Neural progenitor cell (in vitro differentiated cells): ENCODE data around the gene S100A10. TPM values are rescaled to one million over a fixed set of nuclear protein-coding genes. Genes with fewer than 3 reads are reported as not detected.

ENCODE experiments used
- DNase-seq: peaks from one replicate; pipeline ENCODE4 v3.0.0-alpha.2; 2016; ENCODE audit warnings: low spot score
- H2AFZ ChIP-seq: fragments of 200-600 bp; sonication (generic); replicated peaks from 2 replicates; pipeline ENCODE4 v1.6.1; 2016; ENCODE audit warnings: antibody characterized with exemption
- H3F3A ChIP-seq: fragments of 200-600 bp; sonication (generic); 2 replicates; pipeline ENCODE4 v1.6.1; 2016; ENCODE audit warnings: antibody characterized with exemption, low read depth
- H3K27ac ChIP-seq: fragments of 200-600 bp; sonication (generic); 2 replicates; pipeline ENCODE4 v1.5.1; 2016; ENCODE audit warnings: mild to moderate bottlenecking
- H3K27me3 ChIP-seq: fragments of 200-600 bp; sonication (generic); 2 replicates; pipeline ENCODE4 v1.6.1; 2016; ENCODE audit warnings: mild to moderate bottlenecking, moderate library complexity
- H3K36me3 ChIP-seq: fragments of 200-600 bp; sonication (generic); 2 replicates; pipeline ENCODE4 v1.5.1; 2016
- H3K4me1 ChIP-seq: fragments of 200-600 bp; sonication (generic); 2 replicates; pipeline ENCODE4 v1.6.1; 2016; ENCODE audit warnings: mixed run types
- H3K4me2 ChIP-seq: fragments of 200-600 bp; sonication (generic); 2 replicates; pipeline ENCODE4 v1.6.1; 2016
- H3K4me3 ChIP-seq: fragments of 200-600 bp; sonication (generic); 2 replicates; pipeline ENCODE4 v1.5.1; 2016
- H3K79me2 ChIP-seq: fragments of 200-600 bp; sonication (generic); 2 replicates; pipeline ENCODE4 v1.6.1; 2016; ENCODE audit warnings: low read depth
- H3K9ac ChIP-seq: fragments of 200-600 bp; sonication (generic); 2 replicates; pipeline ENCODE4 v1.6.1; 2016
- H3K9me3 ChIP-seq: fragments of 200-600 bp; sonication (generic); 2 replicates; pipeline ENCODE4 v1.5.1; 2016; ENCODE audit warnings: low read depth
- H4K20me1 ChIP-seq: fragments of 200-600 bp; sonication (generic); 2 replicates; pipeline ENCODE4 v1.6.1; 2016; ENCODE audit warnings: low read depth
- H3K27ac Mint-ChIP-seq: 3 replicates; pipeline ENCODE4 v1.8.0; 2021; ENCODE audit warnings: mixed read lengths
- H3K27me3 Mint-ChIP-seq: 2 replicates; pipeline ENCODE4 v1.8.0; 2022; ENCODE audit warnings: low read depth, mild to moderate bottlenecking, inconsistent platforms, moderate library complexity, mixed read lengths; ENCODE audit not compliant: insufficient read depth
- H3K36me3 Mint-ChIP-seq: 3 replicates; pipeline ENCODE4 v1.8.0; 2021; ENCODE audit warnings: mixed read lengths
- H3K4me1 Mint-ChIP-seq: 3 replicates; pipeline ENCODE4 v1.8.0; 2021; ENCODE audit warnings: mixed read lengths
- H3K4me3 Mint-ChIP-seq: 3 replicates; pipeline ENCODE4 v1.8.0; 2021; ENCODE audit warnings: mild to moderate bottlenecking, moderate library complexity, mixed read lengths
- H3K9me3 Mint-ChIP-seq: 3 replicates; pipeline ENCODE4 v1.8.0; 2020; ENCODE audit warnings: mixed read lengths
- EZH2 ChIP-seq: fragments of 200-600 bp; sonication (generic); IDR thresholded peaks from 2 replicates; pipeline ENCODE4 v1.6.1; 2017; ENCODE audit warnings: antibody characterized with exemption, mild to moderate bottlenecking, moderate library complexity
- EZH2phosphoT487 ChIP-seq: fragments of 200-600 bp; sonication (generic); IDR thresholded peaks from 2 replicates; pipeline ENCODE4 v1.6.1; 2017; ENCODE audit warnings: antibody characterized with exemption
- total RNA-seq: library from RNA; depleted of rRNA; stranded (reverse); fragments of >200 nt; gene quantifications from 2 replicates; pipeline ENCODE4 v1.2.3, GENCODE V29; 2015; ENCODE audit warnings: low replicate concordance
- TF ChIP-seq, protein P1 (sequence below): fragments of 200-600 bp; sonication (generic); IDR thresholded peaks from 2 replicates; pipeline ENCODE4 v1.5.1; 2017; ENCODE audit warnings: antibody characterized with exemption, mild to moderate bottlenecking

S100A10 gene
- total RNA-seq, 1 donor from 2014 or later, result 0.54 TPM

DNA sequence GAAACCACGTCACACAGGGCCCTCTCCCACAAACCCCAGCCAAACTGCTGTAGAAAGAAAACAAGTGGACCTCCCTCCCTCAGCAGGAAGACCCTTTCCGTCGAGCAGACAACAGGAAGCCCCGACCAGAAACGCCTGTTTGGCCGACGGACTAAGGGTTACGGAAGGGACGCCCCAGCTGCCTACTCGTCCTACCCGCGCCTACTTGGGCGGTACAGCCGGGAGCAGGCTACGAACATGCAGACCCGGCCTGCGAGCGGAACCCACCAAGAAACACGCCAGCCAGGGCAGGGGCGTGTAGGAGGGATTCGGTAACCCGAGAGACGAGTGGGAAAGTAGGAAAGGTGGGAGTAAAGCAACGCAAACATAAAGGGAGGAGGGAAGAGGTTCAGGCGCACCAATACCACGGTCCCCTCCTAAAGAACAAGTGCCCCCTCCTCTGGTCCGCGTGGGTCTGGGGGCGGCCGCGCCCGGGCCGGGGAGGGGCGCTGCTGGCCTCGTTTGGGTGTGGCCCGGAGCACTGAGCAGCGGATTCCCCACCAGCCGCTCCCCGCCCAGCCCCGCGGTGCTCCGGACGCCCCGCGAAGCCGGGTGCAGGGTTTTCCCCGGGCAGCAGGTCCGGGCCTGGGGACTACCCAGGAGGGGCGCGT is 450 bp downstream of the S100A10 start:
- Mint-ChIP-seq H3K4me1 (peaks cover 26% of the 10 kb centered on the region), H3K36me3 (no peaks in the 10 kb centered on the region), H3K9me3 (no peaks in the 10 kb centered on the region), H3K4me3 (peak overlapping the region; percentile 85), H3K27me3 (peaks cover 42% of the 10 kb centered on the region), H3K27ac (no peak overlapping the region)
- peaks cover 38% of the 10 kb centered on the region for H4K20me1 ChIP-seq
- peak overlapping the region; percentile 89 for H3K4me2 ChIP-seq
- H2AFZ ChIP-seq, result peak overlapping the region; percentile 81
- H3K27me3 ChIP-seq, result peaks cover 96% of the 10 kb centered on the region
- peaks cover 38% of the 10 kb centered on the region for H3F3A ChIP-seq
- H3K4me3 ChIP-seq, result peak overlapping the region; percentile 59
- H3K9me3 ChIP-seq, result no peaks in the 10 kb centered on the region
- H3K27ac ChIP-seq, result no peak overlapping the region
- peak; percentile 38 for DNase-seq
- H3K79me2 ChIP-seq, result no peaks in the 10 kb centered on the region
- H3K36me3 ChIP-seq, result no peaks in the 10 kb centered on the region
- H3K9ac ChIP-seq, result no peak overlapping the region
- peaks cover 12% of the 10 kb centered on the region for H3K4me1 ChIP-seq
- TF ChIP-seq EZH2phosphoT487, result peak; percentile 78
- TF ChIP-seq, protein P1, sequence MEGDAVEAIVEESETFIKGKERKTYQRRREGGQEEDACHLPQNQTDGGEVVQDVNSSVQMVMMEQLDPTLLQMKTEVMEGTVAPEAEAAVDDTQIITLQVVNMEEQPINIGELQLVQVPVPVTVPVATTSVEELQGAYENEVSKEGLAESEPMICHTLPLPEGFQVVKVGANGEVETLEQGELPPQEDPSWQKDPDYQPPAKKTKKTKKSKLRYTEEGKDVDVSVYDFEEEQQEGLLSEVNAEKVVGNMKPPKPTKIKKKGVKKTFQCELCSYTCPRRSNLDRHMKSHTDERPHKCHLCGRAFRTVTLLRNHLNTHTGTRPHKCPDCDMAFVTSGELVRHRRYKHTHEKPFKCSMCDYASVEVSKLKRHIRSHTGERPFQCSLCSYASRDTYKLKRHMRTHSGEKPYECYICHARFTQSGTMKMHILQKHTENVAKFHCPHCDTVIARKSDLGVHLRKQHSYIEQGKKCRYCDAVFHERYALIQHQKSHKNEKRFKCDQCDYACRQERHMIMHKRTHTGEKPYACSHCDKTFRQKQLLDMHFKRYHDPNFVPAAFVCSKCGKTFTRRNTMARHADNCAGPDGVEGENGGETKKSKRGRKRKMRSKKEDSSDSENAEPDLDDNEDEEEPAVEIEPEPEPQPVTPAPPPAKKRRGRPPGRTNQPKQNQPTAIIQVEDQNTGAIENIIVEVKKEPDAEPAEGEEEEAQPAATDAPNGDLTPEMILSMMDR, result no peak
- peak; percentile 95 for TF ChIP-seq EZH2

GRCh38 chr1:151992303-151993083 is 1.2 kb downstream of the S100A10 start:
- Mint-ChIP-seq H3K9me3 (no peaks in the 10 kb centered on the region), H3K36me3 (no peaks in the 10 kb centered on the region), H3K27ac (no peak overlapping the region), H3K4me1 (peaks cover 26% of the 10 kb centered on the region), H3K27me3 (peaks cover 42% of the 10 kb centered on the region), H3K4me3 (peak overlapping the region; percentile 85)
- Histone ChIP-seq H3K27ac (no peak overlapping the region), H3K27me3 (peaks cover 91% of the 10 kb centered on the region), H3K9me3 (no peaks in the 10 kb centered on the region), H3F3A (peaks cover 38% of the 10 kb centered on the region), H3K79me2 (no peaks in the 10 kb centered on the region), H3K4me2 (peak overlapping the region; percentile 89), H2AFZ (no peak overlapping the region), H4K20me1 (peaks cover 38% of the 10 kb centered on the region), H3K36me3 (no peaks in the 10 kb centered on the region), H3K4me1 (peaks cover 12% of the 10 kb centered on the region), H3K4me3 (peak overlapping the region; percentile 59), H3K9ac (no peak overlapping the region)
- peak; percentile 56 for DNase-seq
- TF ChIP-seq EZH2phosphoT487 (peak; percentile 3), EZH2 (no peak)
- TF ChIP-seq, protein P1, result no peak

GRCh38 chr1:151991663-151992302 is 1.9 kb downstream of the S100A10 start:
- Histone ChIP-seq H3K9ac (no peak overlapping the region), H2AFZ (no peak overlapping the region), H4K20me1 (peaks cover 38% of the 10 kb centered on the region), H3K79me2 (no peaks in the 10 kb centered on the region), H3K4me2 (no peak overlapping the region), H3F3A (peaks cover 38% of the 10 kb centered on the region), H3K4me1 (peaks cover 12% of the 10 kb centered on the region), H3K27ac (no peak overlapping the region), H3K4me3 (no peak overlapping the region), H3K36me3 (no peaks in the 10 kb centered on the region), H3K9me3 (no peaks in the 10 kb centered on the region), H3K27me3 (peaks cover 84% of the 10 kb centered on the region)
- DNase-seq, result no peak
- Mint-ChIP-seq H3K27ac (no peak overlapping the region), H3K4me3 (peak overlapping the region; percentile 85), H3K27me3 (peaks cover 42% of the 10 kb centered on the region), H3K36me3 (no peaks in the 10 kb centered on the region), H3K4me1 (peaks cover 26% of the 10 kb centered on the region), H3K9me3 (no peaks in the 10 kb centered on the region)
- TF ChIP-seq EZH2, result no peak
- TF ChIP-seq, protein P1, result no peak
- TF ChIP-seq EZH2phosphoT487, result no peak
